SK-N-DZ (cell line): ENCODE results near the gene DNAJB12.
A peak's percentile ranks its signal among the peaks of the same experiment; 100 is the strongest.
"Not testable (repeated sequence)": the region's sequence is repeated elsewhere in the genome, so short reads cannot be mapped to it uniquely, and the experiment has no call there.

Experiments used
- DNase-seq: peaks from one replicate; pipeline ENCODE4 v3.0.0-alpha.2; 2015; ENCODE audit warnings: low spot score

The DNAJB12 gene

GRCh38 chr10:72353965-72354355, 759 bp downstream of the DNAJB12 start:
- no peak for DNase-seq

- peak; percentile 67 for DNase-seq
These were observed 1.4 kb downstream of the DNAJB12 start for GRCh38 chr10:72353028-72353964.

- no peak for DNase-seq
These were observed 3.2 kb downstream of the DNAJB12 start for GRCh38 chr10:72351479-72351878.

- no peak for DNase-seq
These were observed 5.3 kb downstream of the DNAJB12 start for GRCh38 chr10:72349438-72349837.

- no peak for DNase-seq
These were observed 6.4 kb downstream of the DNAJB12 start for GRCh38 chr10:72348282-72348681.

- DNase-seq, result not testable (repeated sequence)
These were observed 8.6 kb downstream of the DNAJB12 start for GRCh38 chr10:72346117-72346516.

- no peak for DNase-seq
These were observed 9.8 kb downstream of the DNAJB12 start for GRCh38 chr10:72344932-72345331.

GRCh38 chr10:72342911-72343310, 11.8 kb downstream of the DNAJB12 start:
- DNase-seq, result no peak

GRCh38 chr10:72340510-72341261, 14.0 kb downstream of the DNAJB12 start:
- DNase-seq, result peak; percentile 56

GRCh38 chr10:72338180-72338579, 16.5 kb downstream of the DNAJB12 start:
- DNase-seq, result no peak

- DNase-seq, result no peak
These were observed 17.0 kb downstream of the DNAJB12 start for GRCh38 chr10:72337722-72338121.

GRCh38 chr10:72337039-72337629, 17.6 kb downstream of the DNAJB12 start:
- peak; percentile 64 for DNase-seq

- no peak for DNase-seq
These were observed 18.3 kb downstream of the DNAJB12 start for GRCh38 chr10:72336259-72337038.

- peak; percentile 57 for DNase-seq
These were observed 19.1 kb downstream of the DNAJB12 start for GRCh38 chr10:72335394-72336258.

GRCh38 chr10:72334825-72335393, 19.8 kb downstream of the DNAJB12 start:
- no peak for DNase-seq

- peak; percentile 87 for DNase-seq
These were observed 20.4 kb downstream of the DNAJB12 start for GRCh38 chr10:72334196-72334824.

GRCh38 chr10:72333112-72334015, 21.4 kb downstream of the DNAJB12 start:
- no peak for DNase-seq

GRCh38 chr10:72332423-72333111, 22.2 kb downstream of the DNAJB12 start:
- peak; percentile 53 for DNase-seq
